GM10248 (cell line): ENCODE measurements around the gene BCAS1.

Experiments used
- CTCF ChIA-PET: fragments of 300-600 bp; sonication (Branson Sonifier 250); formaldehyde crosslinking; extraction: SDS; loops from one replicate; lab custom pipeline; 2021; ENCODE audit warnings: antibody characterized with exemption; lab: Yijun Ruan, JAX
- POLR2A ChIA-PET: fragments of 350-650 bp; sonication (Branson Sonifier 250); formaldehyde crosslinking; extraction: SDS; loops from one replicate; lab custom pipeline; 2020; ENCODE audit warnings: antibody characterized with exemption; lab: Yijun Ruan, JAX
- DNase-seq: peaks from one replicate; pipeline ENCODE4 v3.0.0; 2012; ENCODE audit errors: extremely low spot score
- CTCF ChIP-seq: IDR thresholded peaks from 2 replicates; pipeline ENCODE4 v1.5.1; 2012; ENCODE audit warnings: mild to moderate bottlenecking, low read depth; ENCODE audit errors: extremely low read depth, missing control alignments, control extremely low read depth

The BCAS1 gene

DNA sequence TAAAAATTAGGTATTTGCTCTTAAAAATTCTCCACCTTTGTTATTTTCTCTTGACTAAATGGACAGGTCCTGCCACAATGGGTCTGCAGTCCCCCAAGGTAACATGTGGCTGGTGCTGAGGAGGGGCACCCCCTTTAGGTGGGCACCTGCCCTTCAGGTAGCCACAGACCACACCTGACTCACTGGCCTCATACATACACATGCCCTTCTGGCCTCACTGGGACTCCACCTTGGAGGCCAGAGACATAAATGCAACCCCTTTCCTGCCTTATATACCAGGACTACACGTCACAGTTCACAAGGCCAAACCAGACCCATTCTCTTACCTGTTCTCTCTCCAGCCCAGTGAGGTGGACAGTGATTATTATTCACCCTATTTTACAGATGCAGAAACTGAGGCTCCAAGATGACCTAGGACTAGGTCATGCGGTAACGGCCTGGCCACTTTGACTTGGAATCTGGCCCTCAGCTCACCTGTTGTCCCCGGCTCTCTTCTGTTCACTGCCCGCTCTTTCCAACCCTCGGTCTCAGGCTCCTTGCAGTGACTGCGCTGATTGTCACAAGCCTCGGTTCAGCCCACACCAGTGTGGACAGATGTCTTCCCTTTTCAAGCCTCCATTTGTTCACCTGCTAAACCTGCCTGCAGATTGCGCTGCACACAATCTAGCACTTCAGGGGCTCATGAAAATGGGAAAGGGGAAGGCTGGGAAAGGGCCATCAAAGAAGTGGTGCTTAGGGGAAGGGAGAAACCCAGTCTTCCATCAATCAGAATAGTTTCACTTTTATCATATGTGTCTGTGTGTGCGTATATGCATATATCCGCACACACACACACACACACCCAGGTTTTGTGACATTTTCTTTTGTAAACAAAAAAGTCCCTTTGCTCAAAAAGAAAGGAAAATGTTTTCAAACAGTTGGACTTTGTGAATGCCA is 121.7 kb downstream of the BCAS1 start:
- CTCF ChIA-PET = interaction anchor here (1.0 to 3.6 kb wide), 5 partner anchors 8 to 1637 kb away, joined by 3 to 20 read pairs (median 4); no protein-coding TSS in a partner anchor
- no peak for TF ChIP-seq CTCF
- POLR2A ChIA-PET = interaction anchor here (1.1 kb wide), 1 partner anchor 9 kb away, joined by 5 read pairs; no protein-coding TSS in a partner anchor
- DNase-seq = no peak

DNA sequence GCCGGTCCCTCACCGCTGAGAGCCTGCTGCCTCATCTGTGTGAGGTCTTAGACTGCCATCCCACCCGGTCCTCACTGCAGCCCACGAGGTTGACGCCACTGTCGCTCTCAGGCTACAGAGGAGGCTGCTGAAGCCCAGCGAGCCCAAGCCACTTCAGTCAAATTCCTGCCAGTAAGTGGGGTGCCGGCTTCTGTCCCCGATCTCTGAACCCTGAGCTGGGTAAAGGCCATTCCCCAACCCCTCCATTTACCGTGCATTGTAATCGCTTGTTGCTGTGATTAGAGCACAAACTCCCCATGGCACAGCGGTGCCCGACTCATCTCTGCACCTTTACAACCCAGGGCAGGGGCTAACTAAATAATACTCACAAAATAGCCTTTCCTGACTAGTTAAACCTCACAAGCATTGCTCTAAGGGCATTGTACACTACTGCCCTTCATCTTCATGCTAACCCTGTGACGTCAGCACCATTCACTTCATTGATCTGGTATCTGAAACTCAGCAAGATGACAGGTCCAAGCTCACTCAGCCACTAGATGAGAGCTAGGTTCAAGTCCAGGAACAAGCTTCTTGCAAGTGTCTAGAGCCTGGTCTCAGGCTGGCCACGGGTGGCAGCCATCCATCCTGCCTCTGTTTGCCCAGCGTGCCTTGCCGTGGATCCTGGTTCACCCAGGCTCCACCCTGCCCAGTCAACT is 122.7 kb downstream of the BCAS1 start:
- ChIA-PET POLR2A (no interaction called here), CTCF (interaction anchor here (1.2 kb wide), 2 partner anchors 8 to 535 kb away, joined by 3 to 4 read pairs; no protein-coding TSS in a partner anchor)
- TF ChIP-seq CTCF = no peak
- no peak for DNase-seq

- TF ChIP-seq CTCF = no peak
- ChIA-PET POLR2A (no interaction called here), CTCF (interaction anchor here (1.0 kb wide), 1 partner anchor 118 kb away, joined by 3 read pairs; no protein-coding TSS in a partner anchor)
- DNase-seq = no peak
These were observed 124.3 kb downstream of the BCAS1 start for GRCh38 chr20:53946106-53946505.

GRCh38 chr20:53945478-53945877 is 124.9 kb downstream of the BCAS1 start:
- TF ChIP-seq CTCF = no peak
- POLR2A ChIA-PET = interaction anchor here (0.8 kb wide), 1 partner anchor 40 kb away, joined by 3 read pairs; no protein-coding TSS in a partner anchor
- no peak for DNase-seq
- CTCF ChIA-PET = interaction anchor here (0.9 to 2.1 kb wide), 3 partner anchors 13 to 257 kb away, joined by 3 to 9 read pairs (median 3); no protein-coding TSS in a partner anchor

- ChIA-PET POLR2A (interaction anchor here (0.8 kb wide), 1 partner anchor 39 kb away, joined by 3 read pairs; no protein-coding TSS in a partner anchor), CTCF (interaction anchor here (0.8 to 2.1 kb wide), 3 partner anchors 13 to 256 kb away, joined by 3 to 9 read pairs (median 3); no protein-coding TSS in a partner anchor)
- TF ChIP-seq CTCF = no peak
- no peak for DNase-seq
These were observed 125.6 kb downstream of the BCAS1 start for GRCh38 chr20:53944796-53945195.
